ENCODE results near the gene F2. TPM values are rescaled to one million over a fixed set of nuclear protein-coding genes. Genes with fewer than 3 reads are reported as not detected.

F2 gene
- total and polyA plus RNA-seq, 2 of the 13 experiments (the other 11 are each of a cell fraction or from before 2014, with no cell fraction given) = 330 to 801 TPM

DNA sequence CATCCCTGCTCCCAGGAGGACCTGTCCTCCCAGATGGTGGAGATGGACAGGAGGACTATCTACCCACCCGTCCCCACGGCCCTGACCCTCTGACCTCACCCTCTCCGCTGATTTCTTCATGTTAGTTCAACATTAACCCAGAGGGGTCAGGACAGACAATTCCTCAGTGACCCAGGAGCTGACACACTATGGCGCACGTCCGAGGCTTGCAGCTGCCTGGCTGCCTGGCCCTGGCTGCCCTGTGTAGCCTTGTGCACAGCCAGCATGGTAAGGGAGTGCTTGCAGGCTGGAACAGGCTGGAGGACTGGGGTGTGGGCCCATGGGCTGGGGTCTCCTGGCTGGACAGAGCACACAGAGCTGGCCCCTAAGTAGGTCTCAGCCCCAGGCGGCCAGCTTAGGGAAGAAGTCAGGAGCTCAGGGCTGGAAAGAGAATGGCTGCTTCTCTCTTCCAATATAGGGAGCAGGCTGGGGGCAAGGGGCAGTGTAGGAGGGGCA lies at the start of gene F2 (continued):
- TF ChIP-seq ZNF589 (CRISPR knock-in tag; conservative IDR thresholded peaks at IDR 0.05) (0 out of 2 replicates have a peak, but pooled peaks have one; percentile 16), NCOA1 (CRISPR knock-in tag; IDR thresholded peaks at IDR 0.05) (no peak), ZFP36L2 (CRISPR knock-in tag; IDR thresholded peaks at IDR 0.05) (no peak), HIC2 (CRISPR knock-in tag; IDR thresholded peaks at IDR 0.05; ENCODE audit: low read depth) (no peak), ZNF292 (CRISPR knock-in tag; IDR thresholded peaks at IDR 0.05; ENCODE audit: borderline replicate concordance, low read depth) (no peak), ZZZ3 (CRISPR knock-in tag; IDR thresholded peaks at IDR 0.05; ENCODE audit: borderline replicate concordance) (no peak)
- TF ChIP-seq, protein P1, sequence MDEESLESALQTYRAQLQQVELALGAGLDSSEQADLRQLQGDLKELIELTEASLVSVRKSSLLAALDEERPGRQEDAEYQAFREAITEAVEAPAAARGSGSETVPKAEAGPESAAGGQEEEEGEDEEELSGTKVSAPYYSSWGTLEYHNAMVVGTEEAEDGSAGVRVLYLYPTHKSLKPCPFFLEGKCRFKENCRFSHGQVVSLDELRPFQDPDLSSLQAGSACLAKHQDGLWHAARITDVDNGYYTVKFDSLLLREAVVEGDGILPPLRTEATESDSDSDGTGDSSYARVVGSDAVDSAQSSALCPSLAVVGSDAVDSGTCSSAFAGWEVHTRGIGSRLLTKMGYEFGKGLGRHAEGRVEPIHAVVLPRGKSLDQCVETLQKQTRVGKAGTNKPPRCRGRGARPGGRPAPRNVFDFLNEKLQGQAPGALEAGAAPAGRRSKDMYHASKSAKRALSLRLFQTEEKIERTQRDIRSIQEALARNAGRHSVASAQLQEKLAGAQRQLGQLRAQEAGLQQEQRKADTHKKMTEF (CRISPR knock-in tag; IDR thresholded peaks at IDR 0.05) = peak; percentile 46
- TF ChIP-seq, protein P2, sequence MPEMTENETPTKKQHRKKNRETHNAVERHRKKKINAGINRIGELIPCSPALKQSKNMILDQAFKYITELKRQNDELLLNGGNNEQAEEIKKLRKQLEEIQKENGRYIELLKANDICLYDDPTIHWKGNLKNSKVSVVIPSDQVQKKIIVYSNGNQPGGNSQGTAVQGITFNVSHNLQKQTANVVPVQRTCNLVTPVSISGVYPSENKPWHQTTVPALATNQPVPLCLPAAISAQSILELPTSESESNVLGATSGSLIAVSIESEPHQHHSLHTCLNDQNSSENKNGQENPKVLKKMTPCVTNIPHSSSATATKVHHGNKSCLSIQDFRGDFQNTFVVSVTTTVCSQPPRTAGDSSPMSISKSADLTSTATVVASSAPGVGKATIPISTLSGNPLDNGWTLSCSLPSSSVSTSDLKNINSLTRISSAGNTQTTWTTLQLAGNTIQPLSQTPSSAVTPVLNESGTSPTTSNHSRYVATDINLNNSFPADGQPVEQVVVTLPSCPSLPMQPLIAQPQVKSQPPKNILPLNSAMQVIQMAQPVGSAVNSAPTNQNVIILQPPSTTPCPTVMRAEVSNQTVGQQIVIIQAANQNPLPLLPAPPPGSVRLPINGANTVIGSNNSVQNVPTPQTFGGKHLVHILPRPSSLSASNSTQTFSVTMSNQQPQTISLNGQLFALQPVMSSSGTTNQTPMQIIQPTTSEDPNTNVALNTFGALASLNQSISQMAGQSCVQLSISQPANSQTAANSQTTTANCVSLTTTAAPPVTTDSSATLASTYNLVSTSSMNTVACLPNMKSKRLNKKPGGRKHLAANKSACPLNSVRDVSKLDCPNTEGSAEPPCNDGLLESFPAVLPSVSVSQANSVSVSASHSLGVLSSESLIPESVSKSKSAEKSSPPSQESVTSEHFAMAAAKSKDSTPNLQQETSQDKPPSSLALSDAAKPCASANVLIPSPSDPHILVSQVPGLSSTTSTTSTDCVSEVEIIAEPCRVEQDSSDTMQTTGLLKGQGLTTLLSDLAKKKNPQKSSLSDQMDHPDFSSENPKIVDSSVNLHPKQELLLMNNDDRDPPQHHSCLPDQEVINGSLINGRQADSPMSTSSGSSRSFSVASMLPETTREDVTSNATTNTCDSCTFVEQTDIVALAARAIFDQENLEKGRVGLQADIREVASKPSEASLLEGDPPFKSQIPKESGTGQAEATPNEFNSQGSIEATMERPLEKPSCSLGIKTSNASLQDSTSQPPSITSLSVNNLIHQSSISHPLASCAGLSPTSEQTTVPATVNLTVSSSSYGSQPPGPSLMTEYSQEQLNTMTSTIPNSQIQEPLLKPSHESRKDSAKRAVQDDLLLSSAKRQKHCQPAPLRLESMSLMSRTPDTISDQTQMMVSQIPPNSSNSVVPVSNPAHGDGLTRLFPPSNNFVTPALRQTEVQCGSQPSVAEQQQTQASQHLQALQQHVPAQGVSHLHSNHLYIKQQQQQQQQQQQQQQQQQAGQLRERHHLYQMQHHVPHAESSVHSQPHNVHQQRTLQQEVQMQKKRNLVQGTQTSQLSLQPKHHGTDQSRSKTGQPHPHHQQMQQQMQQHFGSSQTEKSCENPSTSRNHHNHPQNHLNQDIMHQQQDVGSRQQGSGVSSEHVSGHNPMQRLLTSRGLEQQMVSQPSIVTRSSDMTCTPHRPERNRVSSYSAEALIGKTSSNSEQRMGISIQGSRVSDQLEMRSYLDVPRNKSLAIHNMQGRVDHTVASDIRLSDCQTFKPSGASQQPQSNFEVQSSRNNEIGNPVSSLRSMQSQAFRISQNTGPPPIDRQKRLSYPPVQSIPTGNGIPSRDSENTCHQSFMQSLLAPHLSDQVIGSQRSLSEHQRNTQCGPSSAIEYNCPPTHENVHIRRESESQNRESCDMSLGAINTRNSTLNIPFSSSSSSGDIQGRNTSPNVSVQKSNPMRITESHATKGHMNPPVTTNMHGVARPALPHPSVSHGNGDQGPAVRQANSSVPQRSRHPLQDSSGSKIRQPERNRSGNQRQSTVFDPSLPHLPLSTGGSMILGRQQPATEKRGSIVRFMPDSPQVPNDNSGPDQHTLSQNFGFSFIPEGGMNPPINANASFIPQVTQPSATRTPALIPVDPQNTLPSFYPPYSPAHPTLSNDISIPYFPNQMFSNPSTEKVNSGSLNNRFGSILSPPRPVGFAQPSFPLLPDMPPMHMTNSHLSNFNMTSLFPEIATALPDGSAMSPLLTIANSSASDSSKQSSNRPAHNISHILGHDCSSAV (CRISPR knock-in tag; IDR thresholded peaks at IDR 0.05; ENCODE audit: borderline replicate concordance) = no peak
- TF ChIP-seq, protein P3, sequence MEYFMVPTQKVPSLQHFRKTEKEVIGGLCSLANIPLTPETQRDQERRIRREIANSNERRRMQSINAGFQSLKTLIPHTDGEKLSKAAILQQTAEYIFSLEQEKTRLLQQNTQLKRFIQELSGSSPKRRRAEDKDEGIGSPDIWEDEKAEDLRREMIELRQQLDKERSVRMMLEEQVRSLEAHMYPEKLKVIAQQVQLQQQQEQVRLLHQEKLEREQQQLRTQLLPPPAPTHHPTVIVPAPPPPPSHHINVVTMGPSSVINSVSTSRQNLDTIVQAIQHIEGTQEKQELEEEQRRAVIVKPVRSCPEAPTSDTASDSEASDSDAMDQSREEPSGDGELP (IDR thresholded peaks at IDR 0.05; ENCODE audit: borderline replicate concordance, low read depth) = peak; percentile 81; the same call in 1 of the 2 replicates
- TF ChIP-seq, protein P4, sequence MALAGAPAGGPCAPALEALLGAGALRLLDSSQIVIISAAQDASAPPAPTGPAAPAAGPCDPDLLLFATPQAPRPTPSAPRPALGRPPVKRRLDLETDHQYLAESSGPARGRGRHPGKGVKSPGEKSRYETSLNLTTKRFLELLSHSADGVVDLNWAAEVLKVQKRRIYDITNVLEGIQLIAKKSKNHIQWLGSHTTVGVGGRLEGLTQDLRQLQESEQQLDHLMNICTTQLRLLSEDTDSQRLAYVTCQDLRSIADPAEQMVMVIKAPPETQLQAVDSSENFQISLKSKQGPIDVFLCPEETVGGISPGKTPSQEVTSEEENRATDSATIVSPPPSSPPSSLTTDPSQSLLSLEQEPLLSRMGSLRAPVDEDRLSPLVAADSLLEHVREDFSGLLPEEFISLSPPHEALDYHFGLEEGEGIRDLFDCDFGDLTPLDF (CRISPR knock-in tag; IDR thresholded peaks at IDR 0.05) = no peak
